Measurements from ENCODE around the gene MKI67. TPM values are rescaled to one million over a fixed set of nuclear protein-coding genes. Genes with fewer than 3 reads are reported as not detected.
"Not testable (repeated sequence)": the region's sequence is repeated elsewhere in the genome, so short reads cannot be mapped to it uniquely, and the experiment has no call there.

Gene MKI67
- total RNA-seq, 1 donor from 2014 or later = 0.39 TPM

DNA sequence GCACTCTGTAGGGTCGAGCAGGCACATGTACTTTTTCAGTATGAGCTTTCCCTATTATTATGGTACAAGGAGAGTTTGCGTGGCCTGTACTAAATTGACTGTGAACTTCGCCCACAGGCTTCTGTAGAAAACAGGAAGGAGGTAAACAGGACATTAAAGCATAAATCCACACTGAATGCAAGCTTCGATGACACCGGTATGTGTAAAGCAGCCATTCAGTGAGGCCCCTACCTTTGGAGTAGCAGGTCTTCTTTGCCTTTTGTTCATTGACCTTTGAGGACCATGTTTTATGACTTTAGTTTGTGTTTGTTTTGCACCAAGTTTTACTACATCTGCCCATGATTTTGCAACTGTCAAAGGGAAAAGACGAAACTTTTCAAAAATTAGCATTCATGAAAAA, 14.5 kb downstream of the MKI67 start:
- no peak for DNase-seq (ENCODE audit: low spot score)

DNA sequence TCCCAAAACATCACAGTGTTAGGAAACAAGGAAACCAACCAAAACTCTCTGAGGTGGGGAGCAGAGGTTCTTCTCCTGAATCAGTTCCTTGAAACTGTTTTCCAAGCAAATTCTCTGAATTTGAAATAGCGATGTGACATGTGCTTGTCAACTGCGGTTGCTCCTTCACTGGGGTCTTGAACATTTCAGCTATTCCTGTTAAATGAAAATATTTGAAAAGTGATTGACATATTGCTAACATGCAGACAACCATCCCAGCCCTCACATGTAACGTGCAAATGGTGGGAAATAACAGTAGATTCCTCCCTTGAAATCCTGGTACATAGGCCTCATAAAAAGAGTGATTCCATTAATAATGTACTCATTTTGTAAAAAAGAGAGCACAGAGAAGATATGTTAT, 15.9 kb downstream of the MKI67 start:
- no peak for DNase-seq (ENCODE audit: low spot score)

DNA sequence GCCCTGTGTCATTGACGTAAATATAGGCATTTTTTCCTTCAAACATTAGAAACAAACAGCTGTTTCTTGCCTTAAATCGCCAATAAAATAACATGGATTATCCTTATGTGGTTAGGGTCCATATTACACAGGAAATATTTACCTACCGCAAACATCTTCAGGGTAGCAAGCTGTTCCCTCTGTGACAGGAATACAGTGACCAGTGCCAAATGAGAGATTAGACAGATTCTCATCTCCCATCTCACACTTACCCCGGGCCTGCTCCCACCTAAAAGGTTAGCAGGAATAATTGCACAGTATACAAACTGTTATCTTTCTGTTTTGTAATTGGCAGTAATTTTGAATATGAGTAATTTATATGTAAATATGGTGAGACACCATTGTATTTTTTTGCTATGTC, 16.5 kb downstream of the MKI67 start:
- DNase-seq (ENCODE audit: low spot score) = no peak

DNA sequence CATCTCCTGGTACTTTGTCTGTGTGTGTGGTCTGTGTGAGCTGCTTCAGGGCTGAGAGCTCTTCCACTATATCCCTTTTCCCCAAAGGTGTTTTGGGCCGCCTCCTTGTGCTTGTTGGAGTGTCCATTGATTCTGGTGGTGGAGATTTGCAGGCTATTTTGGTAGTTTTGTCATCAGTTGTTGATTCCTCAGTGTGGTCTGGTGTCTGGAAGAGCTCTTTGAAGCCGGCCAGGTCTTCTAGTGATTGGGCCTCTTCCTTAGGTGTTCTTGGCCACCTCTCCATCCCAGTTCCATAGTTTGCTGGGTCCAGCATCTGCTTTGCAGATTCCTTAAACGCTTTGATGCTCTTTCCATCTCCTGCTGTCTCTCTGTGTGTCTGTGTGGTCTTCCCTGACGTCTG, 20.8 kb downstream of the MKI67 start:
- peak; percentile 22 for DNase-seq (ENCODE audit: low spot score)

DNA sequence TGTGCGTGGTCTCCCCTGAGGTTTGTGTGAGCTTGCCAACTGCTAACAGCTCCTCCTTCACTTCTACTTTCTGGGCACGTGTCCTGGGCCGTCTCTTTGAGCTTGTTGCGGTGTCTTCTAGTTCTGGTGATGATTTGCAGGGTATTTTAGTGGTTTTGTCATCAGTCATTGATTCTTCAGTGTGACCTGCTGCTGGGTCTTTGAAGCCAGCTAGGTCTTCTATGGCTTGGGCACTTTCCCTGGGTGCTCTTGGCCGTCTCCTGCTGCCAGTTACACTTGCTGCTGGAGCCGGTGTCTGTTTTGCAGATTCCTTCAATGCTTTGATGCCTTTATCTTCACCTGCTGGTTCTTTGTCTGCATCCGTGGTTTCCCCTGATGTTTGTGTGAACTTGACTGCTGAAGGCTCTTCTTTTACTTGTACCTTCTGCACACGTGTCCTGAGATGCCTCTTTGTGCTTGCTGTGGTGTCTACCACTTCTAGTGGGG, 23.0 kb downstream of the MKI67 start:
- peak; percentile 78 for DNase-seq (ENCODE audit: low spot score)

DNA sequence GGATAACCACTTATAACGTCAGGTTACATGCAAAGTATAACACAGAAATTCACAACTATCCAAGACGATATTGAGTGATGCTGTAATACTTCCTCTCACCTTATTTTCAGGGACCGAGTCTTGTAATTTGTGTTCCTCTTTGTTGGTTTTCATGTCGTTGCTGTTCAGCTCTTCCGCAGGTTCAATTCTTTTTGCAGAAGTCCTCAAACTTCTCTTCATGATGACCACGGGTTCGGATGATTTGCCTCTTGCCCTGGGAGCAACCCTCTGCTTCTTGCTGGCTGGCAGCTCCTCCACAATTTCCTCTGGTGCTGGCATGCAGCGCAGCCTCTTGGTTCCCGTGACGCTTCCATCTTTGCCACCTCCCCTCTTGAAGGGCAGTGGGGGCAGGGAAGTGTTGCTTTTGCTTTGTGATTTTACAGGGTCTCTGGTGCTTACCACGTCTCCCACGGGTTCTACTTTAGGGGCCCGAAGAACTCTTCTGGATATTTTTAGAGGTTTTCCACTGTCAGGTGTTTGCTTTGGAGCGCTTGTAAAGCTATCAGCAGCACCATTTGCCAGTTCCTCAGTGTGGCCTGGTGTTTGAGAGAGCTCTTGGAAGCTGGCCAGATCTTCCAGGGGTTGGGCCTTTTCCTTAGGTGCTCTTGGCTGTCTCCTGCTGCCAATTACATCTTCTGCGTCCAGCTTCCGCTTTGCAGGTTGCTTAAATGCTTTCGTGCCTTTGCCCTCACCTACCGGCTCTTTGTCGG, 23.6 kb downstream of the MKI67 start:
- DNase-seq (ENCODE audit: low spot score) = peak; percentile 62

DNA sequence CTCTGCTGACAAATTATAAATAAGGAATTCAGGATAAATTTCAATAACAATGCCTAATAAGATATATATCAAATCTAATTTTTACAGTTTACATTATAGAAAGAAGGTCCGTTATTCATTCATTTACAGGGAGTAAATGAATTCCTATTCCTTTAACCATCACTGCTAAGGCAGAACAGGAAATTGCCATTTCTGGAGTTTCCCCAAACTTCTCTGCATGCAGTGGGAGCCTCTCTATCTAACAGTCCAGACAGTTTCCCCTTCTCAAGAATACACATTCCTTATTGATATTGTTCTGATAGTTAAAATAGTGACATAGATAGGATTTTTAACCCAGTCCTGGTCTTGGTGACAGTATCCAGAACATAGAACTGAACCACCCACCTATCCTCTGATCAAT, 24.3 kb downstream of the MKI67 start:
- no peak for DNase-seq (ENCODE audit: low spot score)

DNA sequence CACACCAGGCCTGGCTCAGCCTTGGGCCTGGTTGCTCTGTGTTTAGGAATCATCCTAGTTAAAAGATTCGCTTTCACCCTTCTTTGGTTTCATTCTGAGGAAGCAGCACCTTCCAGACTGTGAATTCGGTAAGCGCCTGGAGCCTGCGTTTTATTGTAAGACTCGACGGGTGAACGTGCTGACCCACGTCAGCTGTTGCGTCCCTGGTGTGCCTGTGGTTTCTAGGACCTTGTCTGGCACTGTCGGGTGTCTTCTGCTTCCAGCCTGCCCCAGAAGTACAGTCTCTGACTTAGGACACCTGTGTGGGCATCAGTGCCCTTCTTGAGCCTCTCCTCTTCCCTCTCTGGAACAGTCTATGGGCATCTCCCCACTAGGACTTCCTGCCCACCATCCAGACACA, 26.3 kb downstream of the MKI67 start:
- DNase-seq (ENCODE audit: low spot score) = peak; percentile 53

DNA sequence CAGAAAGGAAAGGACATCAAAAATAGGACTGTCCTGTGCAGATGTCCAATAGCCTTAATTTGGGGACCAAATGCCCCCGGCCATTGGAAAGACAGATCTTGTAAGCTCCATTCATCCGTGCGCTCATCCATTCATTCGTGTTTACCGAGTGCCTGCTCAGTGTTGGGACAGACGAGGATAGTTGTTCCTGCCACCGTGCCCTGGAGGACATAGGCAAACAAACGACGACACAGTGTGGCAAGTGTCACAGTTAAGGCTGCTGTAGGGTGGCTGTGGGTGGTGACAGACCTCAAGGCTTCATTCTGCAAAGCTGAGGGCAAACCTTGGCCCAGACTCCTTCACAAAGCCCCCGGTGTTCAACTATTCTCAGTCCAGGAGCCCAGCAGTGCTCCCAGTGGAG, 27.6 kb downstream of the MKI67 start:
- DNase-seq (ENCODE audit: low spot score) = peak; percentile 39

DNA sequence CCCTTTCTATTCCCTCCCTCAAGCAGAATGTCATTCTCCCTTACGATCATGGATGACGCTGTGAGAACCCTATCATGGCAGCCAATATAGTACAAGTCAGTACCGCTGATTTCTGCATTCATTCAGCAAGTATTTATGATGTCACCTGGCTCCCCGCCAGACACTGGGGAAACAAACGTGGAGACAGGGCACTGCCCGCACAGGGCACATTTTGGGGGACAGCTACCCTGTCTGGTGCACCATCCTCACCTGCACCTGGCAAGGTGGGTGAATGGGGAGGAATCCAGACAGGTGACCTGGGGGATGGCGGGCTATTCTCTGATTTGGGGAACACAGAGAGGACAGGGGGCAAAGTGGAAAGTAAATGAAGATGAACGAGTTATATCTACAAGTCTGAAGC, 28.4 kb downstream of the MKI67 start:
- peak; percentile 77 for DNase-seq (ENCODE audit: low spot score)

DNA sequence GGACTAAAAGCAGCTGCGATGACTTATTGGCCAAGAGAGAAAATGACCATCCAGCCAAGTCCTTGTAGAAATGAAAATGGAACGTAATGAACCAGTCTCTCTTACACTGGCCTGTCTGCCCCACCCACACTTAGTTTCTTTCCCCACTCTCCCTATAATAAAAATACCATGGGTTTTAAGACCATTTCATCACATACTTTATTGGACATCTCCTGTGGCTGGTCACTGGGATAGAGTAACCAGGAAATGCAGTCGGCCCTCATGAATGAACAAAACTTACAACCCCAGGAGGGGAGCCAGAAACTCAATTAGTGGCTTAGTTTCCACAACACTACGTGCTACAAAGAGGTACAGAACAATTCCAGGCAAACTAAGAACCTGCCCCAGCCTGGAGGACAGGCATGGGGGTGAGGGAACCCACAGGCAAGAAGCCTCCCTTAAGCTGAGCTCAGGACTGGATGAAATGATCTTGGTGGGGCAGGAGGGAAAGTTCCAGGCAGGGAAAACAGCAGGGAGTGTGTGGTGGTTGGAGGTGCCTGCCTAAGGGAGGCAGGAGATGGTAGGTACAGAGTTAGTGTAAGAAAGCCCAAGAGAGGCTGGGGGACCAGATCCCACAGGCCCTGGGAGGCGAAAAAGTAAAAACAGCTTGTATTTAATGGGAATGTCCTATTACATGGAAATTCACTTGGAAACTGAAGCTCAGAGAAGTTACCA, 29.6 kb downstream of the MKI67 start:
- peak; percentile 33 for DNase-seq (ENCODE audit: low spot score)

DNA sequence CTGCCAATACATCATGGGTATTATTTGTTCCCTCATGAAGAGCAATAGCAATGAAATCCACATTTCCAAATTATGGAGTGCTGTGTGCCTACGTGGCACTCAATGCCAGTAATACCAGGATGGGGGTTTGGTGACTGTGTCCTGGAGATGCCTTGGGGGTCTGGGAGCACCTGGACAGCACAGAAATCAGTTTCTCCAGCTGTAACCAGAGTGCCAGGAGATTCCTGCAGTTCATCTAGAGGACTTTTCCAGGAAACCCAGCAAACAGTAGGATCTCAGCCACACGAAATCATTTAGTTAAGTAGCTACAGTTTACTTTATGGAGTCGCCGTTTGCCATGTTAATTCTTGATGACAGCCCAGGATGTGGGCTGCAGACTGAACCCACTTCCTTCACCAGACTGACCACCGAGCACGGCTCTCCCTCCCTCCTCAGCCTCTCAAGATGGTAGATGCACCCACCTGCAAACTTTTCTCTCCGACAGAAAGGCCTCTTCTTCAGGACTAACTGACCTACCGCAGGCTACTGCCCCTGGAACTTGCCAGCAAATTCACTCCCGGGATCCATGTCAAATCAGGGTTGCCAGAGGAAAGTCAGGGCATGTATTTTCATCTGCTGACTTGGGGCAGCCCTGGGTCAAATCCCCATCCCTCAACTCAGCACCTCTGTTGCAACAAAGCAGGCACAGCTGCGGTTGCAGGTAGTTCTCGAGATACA, 30.3 kb downstream of the MKI67 start:
- DNase-seq (ENCODE audit: low spot score) = peak; percentile 43

DNA sequence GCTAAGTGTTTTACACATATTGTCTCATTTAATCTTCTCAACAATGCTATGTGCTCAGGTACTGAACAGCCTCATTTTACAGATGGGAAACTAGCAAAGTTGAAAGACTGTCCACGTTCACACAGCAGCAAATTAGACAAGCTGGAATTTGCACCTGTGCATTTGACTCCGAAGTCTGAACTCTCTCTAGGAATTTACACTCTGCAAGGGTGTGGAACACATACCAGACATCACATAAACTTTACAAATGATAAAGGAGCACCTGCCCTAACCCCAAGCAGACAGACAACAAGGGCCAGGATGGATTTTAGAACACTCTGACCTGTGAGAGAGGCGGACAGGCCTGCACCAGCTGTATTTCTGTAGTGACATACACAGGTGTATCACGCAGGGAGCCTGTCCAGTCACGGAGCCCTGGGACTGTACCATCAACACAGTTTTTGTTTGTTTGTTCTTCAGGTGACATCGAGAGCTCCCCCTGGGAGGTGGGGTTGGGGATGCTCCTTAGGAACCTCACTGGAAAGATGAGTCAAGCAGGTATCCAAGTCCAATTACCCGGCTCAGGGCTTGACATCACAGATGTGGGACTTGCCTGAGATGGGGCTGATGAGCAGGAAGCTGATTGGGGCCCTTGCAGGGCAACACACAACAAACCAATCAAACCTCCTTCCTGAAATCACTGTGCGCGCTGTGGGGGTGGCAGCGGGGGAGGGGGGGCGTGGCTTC, 31.0 kb downstream of the MKI67 start:
- peak; percentile 26 for DNase-seq (ENCODE audit: low spot score)

DNA sequence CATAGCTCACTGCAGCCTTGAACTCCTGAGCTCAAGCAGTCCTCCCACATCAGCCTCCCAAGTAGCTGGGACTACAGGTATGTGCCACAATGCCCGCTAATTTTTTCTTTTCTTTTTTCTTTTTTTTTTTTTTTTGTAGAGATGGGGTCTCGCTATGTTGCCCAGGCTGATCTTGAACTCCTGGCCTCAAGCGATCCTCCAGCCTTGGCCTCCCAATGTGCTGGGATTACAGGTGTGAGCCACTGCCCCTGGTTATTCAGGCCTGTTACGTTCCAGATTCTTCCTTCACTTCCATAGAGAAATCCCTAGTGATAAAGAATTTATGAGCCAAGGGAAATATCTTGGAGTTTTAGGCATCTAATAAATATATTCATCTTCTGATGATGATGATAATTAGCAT, 31.6 kb downstream of the MKI67 start:
- DNase-seq (ENCODE audit: low spot score) = not testable (repeated sequence)

DNA sequence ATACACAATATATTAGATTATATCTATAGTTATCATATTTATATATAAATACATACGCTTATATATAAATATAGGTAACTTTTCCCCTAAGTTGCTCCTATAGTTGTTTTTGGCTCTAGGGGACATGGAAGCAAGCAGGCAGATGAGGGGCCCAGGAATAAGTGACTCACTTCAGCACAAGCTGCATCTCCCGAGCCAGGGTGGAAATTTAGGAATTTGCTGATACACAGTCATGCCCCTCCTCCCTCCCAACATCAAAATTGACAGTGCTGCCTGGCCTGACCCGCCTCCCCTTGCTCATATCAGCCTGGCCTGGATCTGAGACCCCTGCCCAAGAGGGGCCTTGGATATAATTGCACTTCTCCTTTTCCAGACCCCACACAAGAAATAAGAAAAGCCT, 33.8 kb downstream of the MKI67 start:
- DNase-seq (ENCODE audit: low spot score) = no peak

DNA sequence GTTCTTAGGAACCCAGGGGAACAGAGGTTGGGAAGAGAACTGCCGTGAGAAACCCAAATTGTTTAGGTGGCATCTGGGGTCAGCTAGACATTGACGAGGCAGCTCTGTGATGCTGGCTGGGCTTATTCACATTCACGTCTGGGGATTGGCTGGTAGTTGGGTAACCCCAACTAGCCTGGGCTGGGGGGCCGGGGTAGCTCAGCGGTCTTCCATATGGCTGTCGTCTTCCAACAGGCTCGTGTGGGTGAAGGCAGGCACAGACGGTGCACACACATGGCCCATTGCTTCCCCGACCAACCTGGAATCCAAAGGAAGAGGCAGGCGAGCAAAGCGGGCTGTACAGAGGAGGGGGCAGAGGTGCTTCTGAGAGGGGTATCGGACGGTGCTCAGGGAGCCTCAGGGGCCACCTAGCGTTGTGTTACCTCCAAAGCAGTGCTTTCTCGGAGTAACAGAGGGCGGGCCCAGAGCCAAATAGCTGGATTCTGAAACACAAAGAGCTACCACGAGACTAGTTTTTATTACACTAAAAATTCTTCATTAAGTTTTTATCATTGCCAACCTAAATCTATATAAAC, 34.5 kb downstream of the MKI67 start:
- DNase-seq (ENCODE audit: low spot score) = peak; percentile 65

DNA sequence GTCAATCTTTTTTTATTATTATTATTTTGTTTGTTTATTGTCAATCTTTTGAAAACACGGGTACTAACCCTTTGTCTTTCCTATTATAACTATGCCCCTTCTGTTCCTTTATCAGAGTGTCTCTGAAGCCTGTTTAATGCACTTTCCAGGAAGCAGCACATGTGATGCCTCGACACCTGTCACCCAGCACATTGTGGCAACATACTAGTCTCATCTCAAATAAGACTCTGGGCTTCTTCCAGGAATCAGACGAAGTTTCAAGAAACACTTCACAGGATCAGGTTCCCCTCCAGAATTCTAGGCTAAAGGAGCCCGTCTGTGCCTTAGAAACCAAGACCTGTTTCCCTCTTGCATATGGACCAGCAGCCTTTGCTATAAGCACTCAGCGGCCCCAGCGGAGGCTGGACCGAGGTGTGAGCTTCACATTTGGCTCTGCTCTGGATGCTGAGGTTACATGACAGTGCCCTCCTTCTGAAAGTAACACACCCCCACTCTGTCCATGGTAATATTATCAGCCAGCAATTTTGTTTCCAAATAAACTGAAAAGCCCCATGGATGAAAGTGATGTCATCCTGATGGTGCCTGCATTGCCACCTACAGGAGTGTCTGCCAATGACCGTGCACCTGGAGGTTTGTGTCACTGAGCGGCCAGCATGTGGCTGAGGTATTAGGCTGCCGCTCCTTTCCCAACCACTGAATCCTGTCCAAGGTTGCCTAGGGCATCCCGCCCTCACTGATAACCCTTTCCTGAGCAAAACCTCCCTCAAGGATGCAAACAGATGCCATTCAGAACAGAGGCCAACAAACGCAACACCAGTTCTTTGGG, 38.1 kb downstream of the MKI67 start:
- DNase-seq (ENCODE audit: low spot score) = peak; percentile 43

DNA sequence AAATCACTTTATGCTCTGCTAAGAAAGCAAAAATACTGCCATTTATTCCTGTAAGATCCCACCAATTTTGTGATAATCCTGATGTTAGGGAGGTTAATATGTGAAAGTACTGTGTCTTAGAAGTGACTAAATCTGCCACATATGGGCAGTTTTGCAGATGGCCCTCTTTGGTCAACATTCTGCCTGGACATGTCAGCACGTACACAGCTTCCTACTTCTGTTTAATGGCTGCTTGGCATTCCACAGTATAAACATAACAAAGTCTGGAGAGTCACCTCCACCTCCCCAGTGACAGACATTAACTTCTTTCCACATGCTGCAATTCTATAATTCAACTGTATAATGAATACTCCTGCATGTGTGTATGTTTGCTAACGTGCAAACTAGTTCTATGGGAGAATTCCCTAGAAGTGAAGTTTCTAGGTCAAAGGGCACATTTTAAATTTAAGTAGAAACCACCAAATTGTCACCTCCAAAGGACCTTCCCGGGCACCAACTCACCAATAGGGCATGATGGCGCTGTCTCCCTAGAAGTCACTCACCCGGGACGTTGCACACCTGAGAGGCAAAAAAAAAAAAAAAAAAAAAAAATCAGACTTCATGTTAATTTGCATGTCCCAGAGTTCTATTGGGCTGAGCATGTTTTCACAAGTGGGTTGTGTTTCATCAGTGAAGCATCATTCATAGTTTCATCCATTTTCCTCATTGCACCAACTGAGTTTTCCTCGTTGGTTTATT, 38.9 kb downstream of the MKI67 start:
- no peak for DNase-seq (ENCODE audit: low spot score)
